NCI-H2196 treated with DMSO at 0.1 percent for 48 hours (cell line): ENCODE results near the gene SMAD9.
A peak's percentile ranks its signal among the peaks of the same experiment; 100 is the strongest.
"Not testable (repeated sequence)": the region's sequence is repeated elsewhere in the genome, so short reads cannot be mapped to it uniquely, and the experiment has no call there.

Experiments used
- DNase-seq: peaks from one replicate; lab custom pipeline; 2025; ENCODE audit not compliant: unreplicated experiment; lab: John Stamatoyannopoulos, UW

SMAD9 gene

DNA sequence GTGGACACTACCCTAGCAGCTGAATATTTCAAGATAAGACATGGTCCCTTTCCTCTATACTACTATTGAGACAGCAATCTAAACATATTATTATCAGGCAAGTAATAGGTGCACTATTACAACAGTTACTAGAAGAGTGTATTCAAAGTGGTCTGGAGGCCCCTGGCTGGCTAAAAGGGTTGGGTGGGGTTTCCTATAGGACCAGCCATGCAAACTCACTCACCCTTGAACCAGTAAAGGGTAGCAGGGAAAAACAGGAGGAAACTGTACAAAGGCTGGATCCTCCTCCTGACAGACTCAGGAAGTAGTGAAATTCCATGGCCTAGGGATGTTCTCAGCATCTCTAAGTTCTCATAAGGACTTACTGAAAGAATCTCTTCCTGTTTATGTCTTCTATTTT is 7.7 kb downstream of the SMAD9 start:
- no peak for DNase-seq

GRCh38 chr13:36910545-36910944 is 9.5 kb downstream of the SMAD9 start:
- no peak for DNase-seq

DNA sequence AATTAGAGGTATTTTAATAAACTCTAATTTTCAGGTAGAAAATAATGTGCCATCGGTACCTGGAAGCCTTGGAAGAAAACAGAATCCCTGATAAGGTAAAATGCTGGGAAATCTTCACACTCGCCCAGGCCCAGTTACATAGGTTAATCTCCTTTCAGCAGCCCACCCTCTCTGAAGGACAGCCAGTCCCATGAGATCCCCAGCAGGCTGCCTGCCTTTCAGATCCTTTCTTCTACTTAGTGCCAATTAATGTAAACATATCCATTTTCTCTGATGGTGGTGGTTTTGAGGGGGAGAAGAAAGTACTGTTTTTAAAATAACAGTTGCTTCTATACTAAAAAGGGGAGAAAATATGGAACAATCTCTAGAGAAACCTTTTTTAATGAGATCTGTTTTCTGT is 12.2 kb downstream of the SMAD9 start:
- DNase-seq = no peak

GRCh38 chr13:36907266-36907665 is 12.8 kb downstream of the SMAD9 start:
- DNase-seq = no peak

DNA sequence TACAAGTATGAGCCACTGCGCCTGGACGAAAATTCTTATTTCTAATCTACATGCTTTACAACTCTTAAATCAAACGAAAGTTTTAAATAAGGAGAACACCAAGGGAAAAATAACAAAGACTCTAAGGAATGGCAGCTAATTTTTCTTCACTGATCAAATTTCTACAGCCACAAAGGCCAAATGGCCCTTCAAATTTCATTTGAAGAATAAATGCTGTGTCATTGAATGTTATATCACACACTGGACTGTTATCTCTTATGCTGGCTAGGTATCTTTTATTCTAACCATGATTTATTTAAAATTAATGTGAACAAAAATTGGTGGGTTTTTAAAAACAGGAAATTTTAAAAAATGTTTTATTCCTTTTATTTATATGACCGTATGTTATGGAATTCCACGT is 14.1 kb downstream of the SMAD9 start:
- DNase-seq = no peak

- peak; percentile 45 for DNase-seq
These were observed 16.0 kb downstream of the SMAD9 start for GRCh38 chr13:36903925-36904595.

DNA sequence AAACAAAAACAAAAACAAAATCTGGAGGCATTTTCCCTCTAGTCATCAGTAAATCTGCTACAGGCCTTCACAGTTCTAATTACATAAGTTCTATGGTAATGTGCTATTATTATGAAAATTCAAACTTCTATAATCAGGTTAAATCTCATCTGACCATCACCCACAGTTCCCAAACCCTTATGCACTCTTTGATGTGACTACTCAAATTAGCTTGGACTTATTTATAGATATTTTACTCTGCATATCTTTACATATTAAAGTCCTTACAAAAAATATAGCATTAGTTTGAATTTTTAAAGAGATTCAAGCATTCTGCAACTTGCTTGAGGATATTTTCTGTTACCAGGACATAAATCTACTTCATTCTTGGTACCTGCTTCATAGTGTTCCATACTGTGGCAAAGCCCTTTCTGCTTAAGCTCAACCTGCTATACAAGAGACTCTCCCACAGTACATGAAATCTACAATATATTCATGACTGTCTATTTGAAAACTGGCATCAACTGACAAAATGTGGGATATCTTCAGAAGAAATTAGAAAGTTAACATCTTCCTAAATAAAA is 22.9 kb downstream of the SMAD9 start:
- no peak for DNase-seq

GRCh38 chr13:36891752-36892151 is 28.3 kb downstream of the SMAD9 start:
- DNase-seq = no peak

DNA sequence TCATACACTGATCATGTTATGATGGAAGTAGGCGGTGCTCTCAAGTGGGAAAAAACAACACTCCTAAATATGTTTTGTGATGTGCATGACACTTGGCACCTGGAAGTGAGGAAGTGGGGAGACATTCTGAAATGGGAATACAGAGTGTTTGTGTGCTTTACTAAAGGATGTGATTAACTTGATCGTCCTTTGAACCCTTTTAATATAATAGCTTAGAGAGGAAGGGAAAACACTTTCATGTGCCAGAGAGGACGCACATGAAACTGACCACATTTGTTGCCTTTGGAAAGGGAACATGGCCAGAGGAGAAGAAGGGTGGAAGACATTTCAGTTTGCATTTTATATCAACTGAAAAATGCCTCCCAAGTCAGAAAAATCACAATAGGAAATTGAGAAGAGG is 31.4 kb downstream of the SMAD9 start:
- no peak for DNase-seq

DNA sequence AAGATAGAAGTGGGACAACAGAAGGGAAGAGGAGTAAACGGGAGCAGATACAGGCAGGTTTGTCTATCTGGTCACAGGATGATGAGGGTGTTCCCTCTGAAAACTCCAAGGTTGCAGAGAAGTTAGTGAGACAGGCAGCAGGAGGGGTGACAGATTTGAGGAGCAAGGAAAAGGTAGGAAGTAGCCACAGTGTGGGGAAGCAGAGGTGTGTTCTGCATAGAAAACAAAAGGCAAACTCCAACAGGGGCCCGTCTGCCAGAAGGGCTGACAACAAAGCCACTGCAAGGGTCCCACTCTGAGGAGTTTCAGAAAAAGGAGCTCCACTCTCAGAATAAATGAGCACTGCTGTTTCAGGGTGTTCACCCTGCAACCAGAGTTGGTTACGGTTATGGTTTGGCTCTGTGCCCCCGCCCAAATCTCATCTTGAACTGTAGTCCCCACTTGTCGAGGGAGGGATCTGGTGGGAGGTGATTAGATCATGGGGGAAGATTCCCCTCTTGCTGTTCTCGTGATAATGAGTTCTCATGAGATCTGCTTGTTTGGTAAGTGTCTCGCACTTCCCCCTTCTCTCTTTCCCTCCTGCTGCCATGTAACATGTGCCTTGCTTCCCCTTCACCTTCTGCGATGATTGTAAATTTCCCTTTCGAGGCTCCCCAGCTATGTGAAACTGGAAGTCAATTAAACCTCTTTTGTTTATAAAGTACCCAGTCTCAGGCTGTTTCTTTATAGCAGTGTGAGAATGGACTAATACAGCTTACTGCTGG is 32.1 kb downstream of the SMAD9 start:
- DNase-seq = no peak

DNA sequence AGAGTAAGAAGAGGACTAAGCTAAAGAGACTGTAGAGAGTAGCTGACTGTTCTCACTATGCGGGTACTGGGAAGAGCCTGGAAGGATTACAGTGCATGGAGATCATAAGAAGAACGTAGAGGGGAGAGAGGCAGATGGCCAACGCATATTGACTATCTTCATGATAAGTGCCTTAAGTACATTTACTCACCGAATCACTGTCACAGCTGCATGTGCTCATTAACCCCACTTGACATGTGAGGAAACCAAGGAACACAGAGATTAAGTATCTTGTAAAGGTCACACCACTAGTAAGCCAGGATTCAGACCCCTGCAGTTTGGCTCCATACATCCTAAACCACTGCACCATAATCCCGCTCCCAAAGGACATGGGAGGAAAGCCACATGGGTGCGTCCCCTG is 34.1 kb downstream of the SMAD9 start:
- DNase-seq = no peak

DNA sequence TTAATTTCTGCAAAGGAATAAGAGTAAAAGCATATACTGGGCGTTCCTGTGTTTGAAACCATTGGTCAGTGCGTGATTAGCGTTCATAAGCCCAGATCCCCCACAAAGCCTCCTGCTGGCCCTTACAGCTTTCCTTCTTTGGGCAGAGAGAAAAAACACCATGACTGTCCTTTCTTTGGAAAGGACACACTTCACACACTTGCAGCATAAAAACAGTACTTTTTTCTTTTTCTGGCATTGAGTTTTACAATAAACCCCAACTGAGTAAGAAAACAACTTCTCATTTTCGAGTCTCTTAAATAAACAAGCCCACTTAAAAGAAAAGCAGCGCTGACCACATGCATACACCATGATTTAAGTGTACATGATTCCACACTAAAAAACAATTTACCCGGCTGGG is 35.8 kb downstream of the SMAD9 start:
- DNase-seq = no peak

- DNase-seq = no peak
These were observed 36.2 kb downstream of the SMAD9 start for GRCh38 chr13:36883824-36884223.

- DNase-seq = not testable (repeated sequence)
These were observed 36.6 kb downstream of the SMAD9 start for GRCh38 chr13:36883392-36883791.

GRCh38 chr13:36882829-36883390 is 37.1 kb downstream of the SMAD9 start:
- DNase-seq = no peak

- DNase-seq = no peak
These were observed 39.1 kb downstream of the SMAD9 start for GRCh38 chr13:36880961-36881360.

DNA sequence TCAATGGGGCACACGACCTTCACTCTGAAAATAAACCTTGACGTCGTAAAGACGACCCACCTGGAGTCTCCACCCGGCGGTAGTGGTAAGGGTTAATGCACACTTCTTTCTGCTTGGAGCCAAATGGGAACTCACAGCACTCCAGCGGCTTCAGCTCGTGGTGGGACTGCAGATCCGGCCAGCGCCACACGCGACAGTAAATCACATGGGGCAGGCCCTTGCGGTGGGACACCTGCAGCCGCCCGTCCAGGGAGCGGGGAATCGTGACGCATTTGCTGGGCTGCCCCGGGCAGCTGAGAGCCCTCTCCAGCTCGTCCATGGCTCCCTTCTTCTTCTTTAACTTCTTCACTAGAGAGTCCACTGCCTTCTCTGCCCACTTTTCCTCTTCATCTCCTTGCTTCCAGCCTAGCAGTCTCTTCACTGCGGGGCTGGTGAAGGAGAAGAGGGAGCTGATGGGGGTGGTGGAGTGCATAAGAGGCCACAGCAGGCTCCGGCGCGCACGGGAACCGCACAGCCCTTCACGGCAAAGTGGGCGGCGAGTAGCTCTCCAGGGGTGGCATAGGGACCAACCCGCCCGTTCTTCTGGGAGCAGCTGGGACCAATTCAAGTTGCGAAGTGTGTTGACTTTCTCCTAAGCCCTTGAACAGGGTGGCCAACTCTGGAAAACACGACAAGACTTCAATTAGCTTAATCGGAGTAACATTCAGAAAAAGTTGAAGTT is 40.7 kb downstream of the SMAD9 start:
- DNase-seq = no peak

DNA sequence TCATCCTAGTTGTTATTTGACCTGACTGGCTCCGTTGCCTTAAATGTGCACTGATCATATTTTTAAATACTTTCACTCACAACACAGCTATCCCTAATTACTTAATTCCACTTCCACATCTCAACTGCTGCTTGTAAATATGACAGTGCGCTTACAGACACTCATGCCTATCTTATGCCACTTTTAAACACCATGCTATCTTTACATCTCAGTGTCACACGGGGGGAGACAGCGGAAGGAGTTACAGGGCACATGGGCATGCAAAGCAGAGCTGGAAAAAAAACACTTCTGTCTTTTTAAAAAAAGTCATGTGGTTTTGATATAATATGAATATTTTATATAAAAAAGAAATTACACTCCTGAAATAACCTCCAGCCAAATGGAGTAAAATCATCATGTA is 44.1 kb downstream of the SMAD9 start:
- DNase-seq = no peak

DNA sequence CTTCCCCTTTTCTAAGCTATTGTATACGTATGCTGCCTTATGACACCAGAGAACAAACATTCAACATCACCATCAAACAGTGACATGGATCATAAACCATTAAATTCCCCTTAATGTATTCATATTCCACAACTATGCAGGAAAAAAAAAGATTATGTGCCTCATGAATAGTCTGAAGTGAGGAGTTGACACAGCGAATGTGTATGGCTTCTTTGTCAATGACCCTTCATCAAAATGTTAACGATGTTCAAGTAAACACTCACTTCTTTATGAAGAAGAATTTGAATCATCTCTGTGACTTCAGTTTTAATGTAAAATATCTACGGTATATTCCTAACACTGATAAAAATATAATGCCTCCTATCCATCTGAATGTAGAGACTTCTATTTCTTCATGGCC is 44.6 kb downstream of the SMAD9 start:
- no peak for DNase-seq

- no peak for DNase-seq
These were observed 47.4 kb downstream of the SMAD9 start for GRCh38 chr13:36872621-36873020.

- DNase-seq = no peak
These were observed 49.9 kb downstream of the SMAD9 start for GRCh38 chr13:36870050-36870692.
